ENCODE data around the gene HYLS1.

The HYLS1 gene

DNA sequence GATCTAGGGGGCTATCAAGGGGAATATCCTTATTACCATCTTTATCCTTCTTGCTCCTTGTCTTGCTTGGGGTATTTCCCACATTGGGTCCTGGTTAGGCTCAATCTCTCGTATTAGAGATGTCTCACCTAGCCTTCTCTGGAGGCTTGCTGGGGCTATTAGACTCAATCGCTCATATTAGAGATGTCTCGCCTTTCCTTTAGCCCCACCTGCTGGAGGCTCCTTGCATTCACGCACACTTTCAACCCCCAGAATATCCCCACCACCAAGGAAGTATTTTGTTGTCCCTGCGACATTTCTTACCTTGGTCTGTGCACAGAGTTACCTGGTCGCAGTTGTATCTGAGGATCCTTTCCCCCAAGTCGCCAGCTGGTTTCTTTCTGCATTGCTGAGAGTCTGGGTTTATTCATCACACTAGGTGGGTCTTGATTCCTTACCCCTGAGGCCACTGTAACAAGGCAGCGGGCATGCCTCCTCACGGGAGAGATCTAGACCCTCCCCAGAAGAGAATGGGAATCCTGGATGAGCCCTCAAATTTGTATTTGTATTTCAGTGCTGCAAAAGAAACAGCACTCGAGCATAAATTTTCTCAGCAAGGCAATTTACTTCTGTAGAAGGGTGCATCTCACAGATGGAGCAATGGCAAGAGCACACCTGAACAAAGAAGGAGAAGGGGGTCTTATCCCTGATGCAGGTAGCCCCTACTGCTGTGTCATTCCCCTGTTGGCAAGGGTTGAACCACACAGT, 15.9 kb upstream of the HYLS1 start:
- TF ChIP-seq, protein P1, sequence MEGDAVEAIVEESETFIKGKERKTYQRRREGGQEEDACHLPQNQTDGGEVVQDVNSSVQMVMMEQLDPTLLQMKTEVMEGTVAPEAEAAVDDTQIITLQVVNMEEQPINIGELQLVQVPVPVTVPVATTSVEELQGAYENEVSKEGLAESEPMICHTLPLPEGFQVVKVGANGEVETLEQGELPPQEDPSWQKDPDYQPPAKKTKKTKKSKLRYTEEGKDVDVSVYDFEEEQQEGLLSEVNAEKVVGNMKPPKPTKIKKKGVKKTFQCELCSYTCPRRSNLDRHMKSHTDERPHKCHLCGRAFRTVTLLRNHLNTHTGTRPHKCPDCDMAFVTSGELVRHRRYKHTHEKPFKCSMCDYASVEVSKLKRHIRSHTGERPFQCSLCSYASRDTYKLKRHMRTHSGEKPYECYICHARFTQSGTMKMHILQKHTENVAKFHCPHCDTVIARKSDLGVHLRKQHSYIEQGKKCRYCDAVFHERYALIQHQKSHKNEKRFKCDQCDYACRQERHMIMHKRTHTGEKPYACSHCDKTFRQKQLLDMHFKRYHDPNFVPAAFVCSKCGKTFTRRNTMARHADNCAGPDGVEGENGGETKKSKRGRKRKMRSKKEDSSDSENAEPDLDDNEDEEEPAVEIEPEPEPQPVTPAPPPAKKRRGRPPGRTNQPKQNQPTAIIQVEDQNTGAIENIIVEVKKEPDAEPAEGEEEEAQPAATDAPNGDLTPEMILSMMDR (IDR thresholded peaks at IDR 0.05; ENCODE audit: low read depth, low read length) = peak; percentile 79
- Histone ChIP-seq H3K27ac (no peak overlapping the region), H3K9me3 (ENCODE audit: severe bottlenecking) (no peaks in the 10 kb centered on the region), H3K27me3 (ENCODE audit: insufficient read depth, low read depth, severe bottlenecking) (peaks cover 23% of the 10 kb centered on the region), H3K36me3 (no peaks in the 10 kb centered on the region), H3K4me3 (ENCODE audit: low read depth, low read length) (no peak overlapping the region)
- DNase-seq = peak; percentile 72

DNA sequence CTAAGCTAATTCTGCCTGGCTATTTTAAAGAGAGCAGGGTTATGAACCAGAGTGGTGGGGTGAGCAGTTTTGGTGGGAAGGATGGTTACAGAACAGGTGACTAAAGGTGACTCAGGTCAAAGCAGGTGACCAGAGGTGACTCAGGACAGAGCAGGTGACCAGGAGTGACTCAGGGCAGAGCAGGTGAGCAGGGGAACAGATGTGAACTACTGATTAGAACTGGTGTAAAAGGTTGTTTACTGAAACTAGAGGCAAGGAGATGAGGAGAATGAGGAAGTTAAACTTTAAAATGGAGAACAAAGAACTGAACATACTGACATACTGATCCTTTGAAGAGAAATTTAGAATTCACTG, 15.4 kb upstream of the HYLS1 start:
- no peak overlapping the region for H3K27ac ChIP-seq

DNA sequence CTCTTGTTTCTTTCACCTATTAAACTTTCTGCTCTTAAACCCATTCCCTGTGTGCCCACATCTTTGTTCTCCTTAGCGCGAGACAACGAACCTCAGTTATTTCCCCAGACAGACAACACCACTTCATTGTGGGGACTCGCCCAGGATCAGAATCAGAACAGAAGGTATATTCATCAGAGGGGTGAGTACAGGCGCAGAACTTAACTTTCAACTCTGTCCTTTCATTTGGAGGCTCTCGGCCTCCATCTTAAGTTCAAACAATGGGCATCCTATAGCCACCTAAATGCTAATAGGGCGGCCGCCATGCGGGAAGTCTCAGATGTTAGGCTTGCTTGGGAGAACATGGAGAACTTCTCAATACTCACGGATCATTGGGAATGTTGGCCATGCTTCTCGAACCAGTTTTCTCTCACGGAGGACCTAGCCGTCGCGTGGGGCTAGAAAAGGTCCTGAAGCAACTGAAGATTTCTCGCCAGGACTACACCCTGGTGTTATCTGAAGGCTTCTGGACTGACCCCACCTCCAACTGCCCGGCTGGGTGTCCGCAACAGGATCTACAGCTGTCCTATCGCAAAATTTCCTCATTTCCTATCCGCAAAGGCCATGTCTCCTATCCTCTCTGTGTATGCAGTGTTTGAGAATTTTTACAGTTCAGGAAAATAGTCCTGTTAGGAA, 13.4 kb upstream of the HYLS1 start:
- H3K4me3 ChIP-seq (ENCODE audit: low read depth, low read length) = no peak overlapping the region
- peaks cover 10% of the 10 kb centered on the region for H3K27me3 ChIP-seq (ENCODE audit: insufficient read depth, low read depth, severe bottlenecking)
- DNase-seq = no peak
- H3K27ac ChIP-seq = no peak overlapping the region
- H3K9me3 ChIP-seq (ENCODE audit: severe bottlenecking) = no peaks in the 10 kb centered on the region
- H3K36me3 ChIP-seq = no peaks in the 10 kb centered on the region
- TF ChIP-seq, protein P1 (IDR thresholded peaks at IDR 0.05; ENCODE audit: low read depth, low read length) = no peak

More for the DNA sequence above, 15.4 kb upstream of the HYLS1 start:
- no peak for DNase-seq
- TF ChIP-seq, protein P1 (IDR thresholded peaks at IDR 0.05; ENCODE audit: low read depth, low read length) = no peak
- Histone ChIP-seq H3K4me3 (ENCODE audit: low read depth, low read length) (no peak overlapping the region), H3K9me3 (ENCODE audit: severe bottlenecking) (no peaks in the 10 kb centered on the region), H3K27me3 (ENCODE audit: insufficient read depth, low read depth, severe bottlenecking) (peaks cover 20% of the 10 kb centered on the region), H3K36me3 (no peaks in the 10 kb centered on the region)

DNA sequence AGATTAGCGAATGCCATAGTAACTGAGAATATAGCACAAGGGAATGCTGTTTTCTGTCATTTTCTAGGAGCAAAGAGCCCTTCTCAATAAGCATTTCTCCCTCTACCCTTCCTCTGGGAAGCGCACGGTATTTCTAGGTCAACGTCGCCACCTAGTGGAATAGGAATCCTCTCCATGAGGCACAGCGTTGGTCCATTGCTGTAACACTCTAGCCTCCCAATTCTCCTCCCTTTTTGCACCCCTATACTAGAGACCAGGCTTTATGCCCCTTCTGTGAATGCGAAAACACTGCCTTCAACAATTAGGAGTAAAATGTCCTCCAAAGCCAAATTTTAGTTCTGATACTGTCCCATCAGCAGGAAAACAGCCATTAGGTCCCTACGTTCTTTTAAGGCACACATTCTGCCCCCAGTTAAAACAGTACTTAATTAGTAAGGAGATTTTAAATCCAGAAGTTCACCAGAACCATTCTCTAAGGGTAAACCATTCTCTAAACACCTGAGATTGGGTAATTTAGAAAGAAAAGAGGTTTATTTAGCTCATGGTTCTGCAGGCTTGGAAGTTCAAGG, 12.8 kb upstream of the HYLS1 start:
- no peaks in the 10 kb centered on the region for H3K9me3 ChIP-seq (ENCODE audit: severe bottlenecking)
- no peak overlapping the region for H3K27ac ChIP-seq
- no peak overlapping the region for H3K4me3 ChIP-seq (ENCODE audit: low read depth, low read length)
- peak; percentile 67 for DNase-seq
- H3K27me3 ChIP-seq (ENCODE audit: insufficient read depth, low read depth, severe bottlenecking) = peaks cover 7% of the 10 kb centered on the region
- TF ChIP-seq, protein P1 (IDR thresholded peaks at IDR 0.05; ENCODE audit: low read depth, low read length) = peak; percentile 86
- H3K36me3 ChIP-seq = no peaks in the 10 kb centered on the region

DNA sequence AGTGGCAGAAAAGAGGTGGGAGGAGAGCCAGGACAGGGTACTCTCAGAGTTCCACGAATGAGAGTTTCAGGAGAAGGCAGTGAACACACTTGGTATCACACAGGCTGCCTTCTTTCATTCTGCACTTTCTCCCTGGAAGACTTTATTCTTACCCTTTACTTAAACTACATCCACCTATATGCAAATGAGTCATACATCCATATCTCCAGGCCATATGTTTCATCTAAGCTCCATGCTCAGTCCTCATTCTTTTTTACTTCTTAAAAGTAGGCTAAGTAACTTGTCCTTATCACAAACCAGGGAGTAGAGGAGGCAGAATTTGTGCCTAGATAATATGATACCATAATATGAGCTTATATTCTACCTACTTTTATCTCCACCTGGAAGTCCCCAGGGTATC, 6.2 kb upstream of the HYLS1 start:
- Histone ChIP-seq H3K27me3 (ENCODE audit: insufficient read depth, low read depth, severe bottlenecking) (peaks cover 7% of the 10 kb centered on the region), H3K9me3 (ENCODE audit: severe bottlenecking) (no peaks in the 10 kb centered on the region), H3K27ac (no peak overlapping the region), H3K36me3 (no peaks in the 10 kb centered on the region), H3K4me3 (ENCODE audit: low read depth, low read length) (no peak overlapping the region)
- DNase-seq = no peak
- TF ChIP-seq, protein P1 (IDR thresholded peaks at IDR 0.05; ENCODE audit: low read depth, low read length) = no peak

Measured in WERI-Rb-1 (cell line).